Fibroblast of pulmonary artery (primary cell): ENCODE measurements around the gene ACTA2.

ENCODE experiments used
- DNase-seq: peaks from one replicate; pipeline ENCODE4 v3.0.0-alpha.2; 2010; ENCODE audit warnings: low read depth
- H3K4me3 ChIP-seq: replicated peaks from 2 replicates; pipeline ENCODE4 v1.5.1; 2011; ENCODE audit warnings: low read depth, mild to moderate bottlenecking, control low read depth, low read length, moderate library complexity
- CTCF ChIP-seq: IDR thresholded peaks from 2 replicates; pipeline ENCODE4 v1.5.1; 2011; ENCODE audit warnings: mild to moderate bottlenecking, control low read depth, low read length, inconsistent platforms; ENCODE audit errors: missing control alignments

Gene ACTA2

GRCh38 chr10:88946200-88946599, 6.4 kb downstream of the ACTA2 start:
- H3K4me3 ChIP-seq: no peak overlapping the region
- no peak for DNase-seq
- TF ChIP-seq CTCF: no peak

GRCh38 chr10:88944813-88945212, 7.8 kb downstream of the ACTA2 start:
- H3K4me3 ChIP-seq: no peak overlapping the region
- no peak for DNase-seq
- no peak for TF ChIP-seq CTCF

DNA sequence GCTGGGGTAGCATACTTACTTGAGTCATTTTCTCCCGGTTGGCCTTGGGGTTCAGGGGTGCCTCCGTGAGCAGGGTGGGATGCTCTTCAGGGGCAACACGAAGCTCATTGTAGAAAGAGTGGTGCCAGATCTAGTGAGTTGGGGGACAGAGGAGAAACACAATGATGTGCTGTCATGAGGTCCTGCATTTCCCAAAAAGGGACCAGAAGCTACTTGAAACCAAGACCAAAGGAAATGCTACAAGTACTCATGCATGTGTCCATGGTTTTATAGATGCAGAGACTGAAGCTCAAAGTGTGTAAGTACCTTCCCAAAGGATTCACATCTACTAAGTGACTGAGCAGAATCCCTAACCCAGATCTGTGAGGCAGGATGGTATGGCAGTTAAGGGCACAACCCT, 8.8 kb downstream of the ACTA2 start:
- TF ChIP-seq CTCF: no peak
- DNase-seq: no peak
- no peak overlapping the region for H3K4me3 ChIP-seq

DNA sequence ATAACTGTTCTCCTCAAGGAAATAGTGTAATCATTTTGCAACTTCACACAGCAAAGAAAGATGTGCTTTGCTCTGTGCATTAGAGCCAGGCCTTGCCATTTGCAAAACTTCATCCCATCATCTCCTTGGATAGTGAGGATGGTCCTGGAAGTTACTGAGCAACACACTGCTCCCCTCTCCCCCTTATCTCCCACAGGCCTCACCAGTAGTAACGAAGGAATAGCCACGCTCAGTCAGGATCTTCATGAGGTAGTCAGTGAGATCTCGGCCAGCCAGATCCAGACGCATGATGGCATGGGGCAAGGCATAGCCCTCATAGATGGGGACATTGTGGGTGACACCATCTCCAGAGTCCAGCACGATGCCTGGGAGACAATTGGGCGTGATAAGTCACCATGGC, 11.5 kb downstream of the ACTA2 start:
- no peak for DNase-seq
- no peak for TF ChIP-seq CTCF
- H3K4me3 ChIP-seq: no peak overlapping the region

DNA sequence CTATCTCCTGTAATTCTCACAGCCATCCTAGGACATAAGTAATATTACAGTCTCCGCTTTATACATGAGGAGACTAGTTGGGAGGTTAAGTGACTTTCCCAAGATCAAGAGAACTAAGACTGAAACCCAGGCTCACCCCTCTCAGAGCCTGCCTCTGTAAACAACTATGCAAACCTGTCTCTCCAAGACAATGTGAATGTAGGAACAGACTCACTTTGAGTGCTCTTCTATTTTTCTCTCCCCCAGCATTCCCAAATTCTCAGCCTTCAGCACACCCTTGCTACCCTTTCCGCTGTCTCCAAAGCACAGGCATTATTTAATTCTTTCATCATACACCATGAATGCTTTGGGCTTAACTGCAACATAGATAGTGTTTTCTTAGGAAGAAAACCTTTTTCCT, 13.6 kb downstream of the ACTA2 start:
- TF ChIP-seq CTCF: no peak
- H3K4me3 ChIP-seq: no peak overlapping the region
- DNase-seq: no peak

- DNase-seq: no peak
- TF ChIP-seq CTCF: no peak
- H3K4me3 ChIP-seq: no peak overlapping the region
These were observed 14.5 kb downstream of the ACTA2 start for GRCh38 chr10:88938039-88938438.

- no peak overlapping the region for H3K4me3 ChIP-seq
- TF ChIP-seq CTCF: no peak
- DNase-seq: no peak
These were observed 15.9 kb downstream of the ACTA2 start for GRCh38 chr10:88936656-88937055.
